ENCODE measurements around the gene RNASE12. TPM values are rescaled to one million over a fixed set of nuclear protein-coding genes. Genes with fewer than 3 reads are reported as not detected.

RNASE12 gene
- total and polyA plus RNA-seq, 4 donors = not detected

- Histone ChIP-seq H3K4me1 (ENCODE audit: control insufficient read depth in 1 of 2, insufficient read depth in 2 of 2, low read length in 2 of 2) (no peaks in the 10 kb centered on the region), H3K27ac (ENCODE audit: low read depth in 1 of 2, low read length in 2 of 2) (no peak within 1 kb of the TSS), H3K4me3 (ENCODE audit: low read length in 2 of 2) (no peak within 1 kb of the TSS), H3K36me3 (ENCODE audit: control insufficient read depth in 1 of 2, insufficient read depth in 2 of 2, low read length in 1 of 2) (no peaks in the 10 kb centered on the region), H3K9me3 (ENCODE audit: control insufficient read depth, low read length) (no peaks in the 10 kb centered on the region), H3K27me3 (ENCODE audit: control insufficient read depth in 1 of 2, insufficient read depth in 2 of 2, low read length in 1 of 2) (no peaks in the 10 kb centered on the region)
- no peak for DNase-seq
- intact Hi-C loops (cut with DNase I) = no loop called here
- 90 to 91% methylated on average over 3 of the region's 3 CpGs for whole genome bisulfite sequencing, 2 donors
- ATAC-seq (ENCODE audit: low FRiP score) = no peak
Measured at GRCh38 chr14:20560961-20561360, 30.2 kb downstream of the RNASE12 start, which contains the start of gene RNASE9. Gene RNASE9 (minus strand): TSS chr14:20561047.

- Histone ChIP-seq H3K4me1 (ENCODE audit: control insufficient read depth in 1 of 2, insufficient read depth in 2 of 2, low read length in 2 of 2) (no peaks in the 10 kb centered on the region), H3K27ac (ENCODE audit: low read depth in 1 of 2, low read length in 2 of 2) (no peak overlapping the region), H3K4me3 (ENCODE audit: low read length in 2 of 2) (no peak overlapping the region), H3K27me3 (ENCODE audit: control insufficient read depth in 1 of 2, insufficient read depth in 2 of 2, low read length in 1 of 2) (no peaks in the 10 kb centered on the region), H3K9me3 (ENCODE audit: control insufficient read depth, low read length) (no peaks in the 10 kb centered on the region), H3K36me3 (ENCODE audit: control insufficient read depth in 1 of 2, insufficient read depth in 2 of 2, low read length in 1 of 2) (no peaks in the 10 kb centered on the region)
- WGBS, 2 donors = 39 to 42% methylated on average over 2 of the region's 2 CpGs
- ATAC-seq (ENCODE audit: low FRiP score) (no peak), DNase-seq (no peak)
- intact Hi-C loops (cut with DNase I) = no loop called here
Measured at GRCh38 chr14:20559461-20559904, 31.7 kb downstream of the RNASE12 start.

- no peak overlapping the region for H3K27ac ChIP-seq (ENCODE audit: low read depth in 1 of 2, low read length in 2 of 2)
- no peaks in the 10 kb centered on the region for H3K27me3 ChIP-seq (ENCODE audit: control insufficient read depth in 1 of 2, insufficient read depth in 2 of 2, low read length in 1 of 2)
- no peaks in the 10 kb centered on the region for H3K4me1 ChIP-seq (ENCODE audit: control insufficient read depth in 1 of 2, insufficient read depth in 2 of 2, low read length in 2 of 2)
- ATAC-seq (ENCODE audit: low FRiP score) (no peak), DNase-seq (no peak)
- H3K4me3 ChIP-seq (ENCODE audit: low read length in 2 of 2) = no peak overlapping the region
- 42 to 45% methylated on average over 2 of the region's 2 CpGs for WGBS, 2 donors
- no peaks in the 10 kb centered on the region for H3K36me3 ChIP-seq (ENCODE audit: control insufficient read depth in 1 of 2, insufficient read depth in 2 of 2, low read length in 1 of 2)
- intact Hi-C loops (cut with DNase I) = no loop called here
- H3K9me3 ChIP-seq (ENCODE audit: control insufficient read depth, low read length) = no peaks in the 10 kb centered on the region
Measured at GRCh38 chr14:20557212-20557542, 34.0 kb downstream of the RNASE12 start.

GRCh38 chr14:20556500-20557211 is 34.5 kb downstream of the RNASE12 start:
- Histone ChIP-seq H3K9me3 (ENCODE audit: control insufficient read depth, low read length) (no peaks in the 10 kb centered on the region), H3K4me1 (ENCODE audit: control insufficient read depth in 1 of 2, insufficient read depth in 2 of 2, low read length in 2 of 2) (no peaks in the 10 kb centered on the region), H3K27me3 (ENCODE audit: control insufficient read depth in 1 of 2, insufficient read depth in 2 of 2, low read length in 1 of 2) (no peaks in the 10 kb centered on the region), H3K36me3 (ENCODE audit: control insufficient read depth in 1 of 2, insufficient read depth in 2 of 2, low read length in 1 of 2) (no peaks in the 10 kb centered on the region), H3K27ac (ENCODE audit: low read depth in 1 of 2, low read length in 2 of 2) (no peak overlapping the region), H3K4me3 (ENCODE audit: low read length in 2 of 2) (no peak overlapping the region)
- ATAC-seq (ENCODE audit: low FRiP score) (no peak), DNase-seq (no peak)
- 62 to 66% methylated on average over 11 of the region's 11 CpGs for WGBS, 2 donors
- intact Hi-C loops (cut with DNase I) = no loop called here

- no peaks in the 10 kb centered on the region for H3K27me3 ChIP-seq (ENCODE audit: control insufficient read depth in 1 of 2, insufficient read depth in 2 of 2, low read length in 1 of 2)
- WGBS, 2 donors = 83 to 86% methylated on average over 3 of the region's 3 CpGs
- H3K9me3 ChIP-seq (ENCODE audit: control insufficient read depth, low read length) = no peaks in the 10 kb centered on the region
- intact Hi-C loops (cut with DNase I) = no loop called here
- H3K36me3 ChIP-seq (ENCODE audit: control insufficient read depth in 1 of 2, insufficient read depth in 2 of 2, low read length in 1 of 2) = no peaks in the 10 kb centered on the region
- ATAC-seq (ENCODE audit: low FRiP score) (no peak), DNase-seq (no peak)
- no peak overlapping the region for H3K27ac ChIP-seq (ENCODE audit: low read depth in 1 of 2, low read length in 2 of 2)
- no peaks in the 10 kb centered on the region for H3K4me1 ChIP-seq (ENCODE audit: control insufficient read depth in 1 of 2, insufficient read depth in 2 of 2, low read length in 2 of 2)
- H3K4me3 ChIP-seq (ENCODE audit: low read length in 2 of 2) = no peak overlapping the region
Measured at GRCh38 chr14:20555845-20556244, 35.3 kb downstream of the RNASE12 start.

- Histone ChIP-seq H3K4me3 (ENCODE audit: low read length in 2 of 2) (no peak overlapping the region), H3K27me3 (ENCODE audit: control insufficient read depth in 1 of 2, insufficient read depth in 2 of 2, low read length in 1 of 2) (no peaks in the 10 kb centered on the region), H3K27ac (ENCODE audit: low read depth in 1 of 2, low read length in 2 of 2) (no peak overlapping the region), H3K9me3 (ENCODE audit: control insufficient read depth, low read length) (no peaks in the 10 kb centered on the region), H3K4me1 (ENCODE audit: control insufficient read depth in 1 of 2, insufficient read depth in 2 of 2, low read length in 2 of 2) (no peaks in the 10 kb centered on the region), H3K36me3 (ENCODE audit: control insufficient read depth in 1 of 2, insufficient read depth in 2 of 2, low read length in 1 of 2) (no peaks in the 10 kb centered on the region)
- no peak for ATAC-seq (ENCODE audit: low FRiP score)
- no peak for DNase-seq
- intact Hi-C loops (cut with DNase I) = no loop called here
Measured at GRCh38 chr14:20553024-20553423, 38.2 kb downstream of the RNASE12 start.

- Histone ChIP-seq H3K27ac (ENCODE audit: low read depth in 1 of 2, low read length in 2 of 2) (no peak overlapping the region), H3K36me3 (ENCODE audit: control insufficient read depth in 1 of 2, insufficient read depth in 2 of 2, low read length in 1 of 2) (no peaks in the 10 kb centered on the region), H3K27me3 (ENCODE audit: control insufficient read depth in 1 of 2, insufficient read depth in 2 of 2, low read length in 1 of 2) (no peaks in the 10 kb centered on the region), H3K4me3 (ENCODE audit: low read length in 2 of 2) (no peak overlapping the region), H3K9me3 (ENCODE audit: control insufficient read depth, low read length) (no peaks in the 10 kb centered on the region), H3K4me1 (ENCODE audit: control insufficient read depth in 1 of 2, insufficient read depth in 2 of 2, low read length in 2 of 2) (no peaks in the 10 kb centered on the region)
- DNase-seq (no peak), ATAC-seq (ENCODE audit: low FRiP score) (no peak)
- WGBS, 2 donors = 88 to 92% methylated on average over 3 of the region's 3 CpGs
- intact Hi-C loops (cut with DNase I) = no loop called here
Measured at GRCh38 chr14:20551606-20552005, 39.6 kb downstream of the RNASE12 start.

GRCh38 chr14:20550926-20551325 is 40.2 kb downstream of the RNASE12 start:
- WGBS, 2 donors = 91 to 95% methylated on average over 2 of the region's 2 CpGs
- no peak overlapping the region for H3K27ac ChIP-seq (ENCODE audit: low read depth in 1 of 2, low read length in 2 of 2)
- H3K9me3 ChIP-seq (ENCODE audit: control insufficient read depth, low read length) = no peaks in the 10 kb centered on the region
- DNase-seq (no peak), ATAC-seq (ENCODE audit: low FRiP score) (no peak)
- no peak overlapping the region for H3K4me3 ChIP-seq (ENCODE audit: low read length in 2 of 2)
- H3K36me3 ChIP-seq (ENCODE audit: control insufficient read depth in 1 of 2, insufficient read depth in 2 of 2, low read length in 1 of 2) = no peaks in the 10 kb centered on the region
- intact Hi-C loops (cut with DNase I) = no loop called here
- H3K27me3 ChIP-seq (ENCODE audit: control insufficient read depth in 1 of 2, insufficient read depth in 2 of 2, low read length in 1 of 2) = no peaks in the 10 kb centered on the region
- H3K4me1 ChIP-seq (ENCODE audit: control insufficient read depth in 1 of 2, insufficient read depth in 2 of 2, low read length in 2 of 2) = no peaks in the 10 kb centered on the region

- H3K9me3 ChIP-seq (ENCODE audit: control insufficient read depth, low read length) = no peaks in the 10 kb centered on the region
- no peak for ATAC-seq (ENCODE audit: low FRiP score)
- WGBS, 2 donors = 84 to 88% methylated on average over 10 of the region's 10 CpGs
- DNase-seq = no peak
- no peaks in the 10 kb centered on the region for H3K36me3 ChIP-seq (ENCODE audit: control insufficient read depth in 1 of 2, insufficient read depth in 2 of 2, low read length in 1 of 2)
- intact Hi-C loops (cut with DNase I) = no loop called here
- H3K27me3 ChIP-seq (ENCODE audit: control insufficient read depth in 1 of 2, insufficient read depth in 2 of 2, low read length in 1 of 2) = peaks cover 0 to 3% of the 10 kb centered on the region in 2 donors
- no peak overlapping the region for H3K4me3 ChIP-seq (ENCODE audit: low read length in 2 of 2)
- H3K4me1 ChIP-seq (ENCODE audit: control insufficient read depth in 1 of 2, insufficient read depth in 2 of 2, low read length in 2 of 2) = no peaks in the 10 kb centered on the region
- no peak overlapping the region for H3K27ac ChIP-seq (ENCODE audit: low read depth in 1 of 2, low read length in 2 of 2)
Measured at GRCh38 chr14:20548414-20549158, 42.6 kb downstream of the RNASE12 start.
